Measurements from ENCODE around the gene PJA2.

Gene PJA2

DNA sequence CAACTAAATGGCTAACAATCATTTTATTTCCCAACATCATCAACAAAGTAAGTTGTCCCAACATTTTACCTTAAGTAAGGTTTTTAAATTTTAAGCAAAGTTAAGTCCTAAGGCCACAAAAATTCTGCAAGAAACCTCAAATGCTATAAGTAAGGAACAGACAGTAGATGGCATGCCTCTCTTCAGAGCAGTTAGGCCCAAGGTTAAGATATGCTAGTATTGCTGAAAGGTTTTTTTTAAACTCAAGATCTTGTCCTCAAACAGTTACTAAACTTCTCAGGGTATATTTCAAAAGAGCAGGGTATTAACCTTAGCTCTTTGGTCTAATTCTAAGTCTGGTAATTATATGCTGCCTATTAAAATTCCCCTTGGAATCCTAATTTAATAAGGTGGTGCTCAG is 35.1 kb downstream of the PJA2 start:
- no peak for TF ChIP-seq CTCF (IDR thresholded peaks at IDR 0.05; ENCODE audit: borderline replicate concordance, control extremely low read depth, extremely low read depth, insufficient read depth, missing control alignments)
- in situ Hi-C loops (cut with MboI; ENCODE audit: low sequenced_read_pairs, unreplicated experiment): no loop called here
- DNase-seq (ENCODE audit: low spot score): no peak

DNA sequence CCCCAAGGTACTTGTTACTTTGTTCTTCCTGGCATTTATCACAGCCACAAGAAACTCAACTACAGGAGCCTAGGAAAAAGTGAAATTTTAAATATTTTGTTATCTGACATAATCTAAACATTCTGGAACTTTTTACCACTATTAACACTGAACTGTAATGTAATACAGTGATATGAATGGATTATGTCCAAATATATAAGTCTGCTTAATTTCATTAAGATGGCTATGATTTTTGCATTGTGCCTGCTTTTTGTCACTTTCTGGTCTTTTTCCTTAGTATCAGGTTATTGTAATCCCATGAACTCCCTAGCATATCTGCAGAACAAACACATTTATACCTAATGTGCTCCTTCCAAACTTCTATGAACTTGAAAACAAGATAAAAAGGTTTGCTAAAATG is 35.8 kb downstream of the PJA2 start:
- no peak for DNase-seq (ENCODE audit: low spot score)
- TF ChIP-seq CTCF (IDR thresholded peaks at IDR 0.05; ENCODE audit: borderline replicate concordance, control extremely low read depth, extremely low read depth, insufficient read depth, missing control alignments): no peak
- in situ Hi-C loops (cut with MboI; ENCODE audit: low sequenced_read_pairs, unreplicated experiment): no loop called here

DNA sequence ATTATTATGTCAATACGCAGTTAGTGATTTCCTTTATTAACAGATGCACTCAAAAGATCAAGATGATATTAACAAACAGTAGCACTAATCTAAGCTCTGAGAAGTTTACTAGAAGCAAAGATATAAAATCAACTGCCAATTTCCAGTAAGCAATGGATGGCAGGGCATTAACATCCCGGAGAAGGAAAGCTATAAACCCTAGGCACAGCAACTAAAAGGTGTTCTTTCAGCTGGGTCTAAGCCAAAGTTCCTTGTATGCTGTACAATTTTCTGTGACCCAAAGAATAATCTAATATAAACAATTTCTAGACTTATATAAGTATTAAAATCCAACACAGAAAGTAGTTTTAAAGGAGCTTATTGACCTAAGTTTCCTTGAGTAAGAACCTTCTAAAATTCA is 39.4 kb downstream of the PJA2 start:
- TF ChIP-seq CTCF (IDR thresholded peaks at IDR 0.05; ENCODE audit: borderline replicate concordance, control extremely low read depth, extremely low read depth, insufficient read depth, missing control alignments): no peak
- no peak for DNase-seq (ENCODE audit: low spot score)
- in situ Hi-C loops (cut with MboI; ENCODE audit: low sequenced_read_pairs, unreplicated experiment): no loop called here

DNA sequence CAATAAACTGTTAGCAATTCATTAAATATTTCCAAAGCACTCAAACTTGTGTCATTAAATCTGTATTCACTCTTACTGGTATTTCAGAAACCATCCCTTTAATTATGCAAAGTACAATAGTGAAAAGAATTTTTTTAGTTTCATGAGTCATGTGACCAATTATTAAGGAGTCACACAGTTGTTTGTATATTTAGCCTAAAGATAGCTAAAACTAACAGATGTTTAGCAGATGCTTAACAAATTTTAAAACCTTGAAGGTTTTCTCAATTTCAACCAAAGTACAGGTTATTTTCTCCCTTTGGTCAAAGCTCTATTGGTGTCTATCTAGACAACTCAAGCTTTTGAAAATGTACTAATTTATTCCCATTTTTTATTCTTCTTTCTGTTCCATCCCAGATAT is 44.1 kb downstream of the PJA2 start:
- in situ Hi-C loops (cut with MboI; ENCODE audit: low sequenced_read_pairs, unreplicated experiment): no loop called here
- no peak for DNase-seq (ENCODE audit: low spot score)
- TF ChIP-seq CTCF (IDR thresholded peaks at IDR 0.05; ENCODE audit: borderline replicate concordance, control extremely low read depth, extremely low read depth, insufficient read depth, missing control alignments): no peak

- in situ Hi-C loops (cut with MboI; ENCODE audit: low sequenced_read_pairs, unreplicated experiment): no loop called here
- no peak for TF ChIP-seq CTCF (IDR thresholded peaks at IDR 0.05; ENCODE audit: borderline replicate concordance, control extremely low read depth, extremely low read depth, insufficient read depth, missing control alignments)
These were observed 44.8 kb downstream of the PJA2 start for GRCh38 chr5:109364977-109365376.

DNA sequence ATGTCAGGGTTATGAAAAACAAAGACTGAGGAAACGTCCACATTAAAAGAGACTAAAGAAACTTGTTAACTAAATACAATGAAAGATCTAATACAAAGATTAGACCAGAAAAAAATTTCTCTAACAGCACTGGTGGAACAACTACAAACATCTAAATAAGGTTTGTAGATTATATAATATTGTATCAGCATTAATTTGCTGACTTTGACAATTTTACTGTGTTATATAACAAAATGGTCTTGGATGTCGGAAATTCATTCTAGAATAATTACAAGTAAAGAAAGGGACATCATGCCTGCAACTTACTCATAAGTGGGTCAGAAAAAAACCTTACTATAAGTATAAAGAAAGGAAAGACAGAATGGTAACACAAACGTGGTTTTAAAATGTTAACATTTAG is 50.1 kb downstream of the PJA2 start:
- TF ChIP-seq CTCF (IDR thresholded peaks at IDR 0.05; ENCODE audit: borderline replicate concordance, control extremely low read depth, extremely low read depth, insufficient read depth, missing control alignments): no peak
- in situ Hi-C loops (cut with MboI; ENCODE audit: low sequenced_read_pairs, unreplicated experiment): no loop called here
- no peak for DNase-seq (ENCODE audit: low spot score)

More at GRCh38 chr5:109364977-109365376, 44.8 kb downstream of the PJA2 start:
- no peak for DNase-seq (ENCODE audit: low spot score)

DNA sequence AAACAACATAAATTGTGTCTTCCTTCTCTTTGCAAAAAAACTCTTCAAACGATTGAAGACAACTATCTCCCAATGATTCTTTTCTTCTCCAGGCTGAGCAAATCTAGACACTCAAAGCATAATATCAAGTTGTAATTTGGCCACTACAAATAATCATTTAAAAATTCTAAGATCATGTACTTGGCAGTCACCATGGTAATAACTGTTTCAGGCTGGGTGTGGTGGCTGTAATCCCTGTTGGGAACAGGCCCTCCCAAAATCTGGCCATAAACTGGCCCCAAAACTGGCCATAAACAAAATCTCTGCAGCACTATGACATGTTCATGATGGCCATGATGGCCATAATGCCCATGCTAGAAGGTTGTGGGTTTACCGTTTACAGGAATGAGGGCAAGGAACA is 52.0 kb downstream of the PJA2 start:
- DNase-seq (ENCODE audit: low spot score): no peak
- in situ Hi-C loops (cut with MboI; ENCODE audit: low sequenced_read_pairs, unreplicated experiment): no loop called here
- no peak for TF ChIP-seq CTCF (IDR thresholded peaks at IDR 0.05; ENCODE audit: borderline replicate concordance, control extremely low read depth, extremely low read depth, insufficient read depth, missing control alignments)
